Activated CD4-positive, alpha-beta T cell treated with anti-CD3 and anti-CD28 coated beads for 36 hours (primary cell): Measurements from ENCODE around the gene GLIPR2. TPM values are rescaled to one million over a fixed set of nuclear protein-coding genes. Genes with fewer than 3 reads are reported as not detected.
"Not testable (repeated sequence)": the region's sequence is repeated elsewhere in the genome, so short reads cannot be mapped to it uniquely, and the experiment has no call there.

Experiments
- ATAC-seq: fragments of 200-7000 bp; cut with Tn5 transposase; one replicate; pipeline ENCODE4 v1.10.0; 2021; ENCODE audit warnings: mild to moderate bottlenecking, moderate library complexity
- CTCF ChIA-PET: fragments of 350-600 bp; sonication (Branson Sonifier 250); formaldehyde crosslinking; loops from one replicate; lab custom pipeline; 2021; ENCODE audit warnings: antibody characterized with exemption; lab: Charles Lee
- POLR2A ChIA-PET: fragments of 350-600 bp; sonication (Branson Sonifier 250); formaldehyde crosslinking; loops from one replicate; lab custom pipeline; 2021; ENCODE audit warnings: antibody characterized with exemption, inconsistent platforms; lab: Charles Lee
- DNase-seq: peaks from one replicate; pipeline ENCODE4 v3.0.0-alpha.2; 2020
- H3K27ac Mint-ChIP-seq: one replicate; pipeline ENCODE4 v1.8.0; 2021; ENCODE audit warnings: mixed read lengths
- H3K27me3 Mint-ChIP-seq: one replicate; pipeline ENCODE4 v1.8.0; 2021; ENCODE audit warnings: mixed read lengths
- H3K36me3 Mint-ChIP-seq: one replicate; pipeline ENCODE4 v1.8.0; 2021; ENCODE audit warnings: low read depth, mixed read lengths
- H3K4me1 Mint-ChIP-seq: one replicate; pipeline ENCODE4 v1.8.0; 2021; ENCODE audit warnings: mixed read lengths
- H3K4me3 Mint-ChIP-seq: one replicate; pipeline ENCODE4 v1.8.0; 2021; ENCODE audit warnings: mild to moderate bottlenecking, moderate library complexity, mixed read lengths
- H3K9me3 Mint-ChIP-seq: one replicate; pipeline ENCODE4 v1.8.0; 2021; ENCODE audit warnings: low read depth, mixed read lengths
- intact Hi-C, 2 experiments: fragments of 100-400 bp; cut with DNase I in 1 of 2; cut with micrococcal nuclease in 1 of 2; formaldehyde crosslinking; loops; one replicate each; pipeline versions ENCODE4 v1.14.2 to v1.15.1; 2022 to 2024; cut with DNase I, micrococcal nuclease
- total RNA-seq, 2 experiments: library from RNA; stranded (reverse); gene quantifications; one replicate each; pipeline ENCODE4 v1.2.3, GENCODE V29; 2021

Gene GLIPR2
- 10 to 100 TPM; 13.7 to 18.4 TPM for total RNA-seq

GRCh38 chr9:36136272-36136893, at the start of gene GLIPR2:
TSS of gene GLIPR2 (plus strand) at chr9:36136733. CDS start at chr9:36136779, 46 bp downstream.
- ChIA-PET POLR2A (interaction anchor here (0.5 to 1.5 kb wide), 3 partner anchors 27 to 530 kb away, joined by 3 to 6 read pairs (median 4); partner anchors contain the start of gene CLTA), CTCF (interaction anchor here (1.0 to 1.6 kb wide), 6 partner anchors 15 to 36 kb away, joined by 3 to 15 read pairs (median 7); partner anchors contain the start of gene CCIN)
- no peaks in the 10 kb centered on the region for H3K27me3 Mint-ChIP-seq
- ATAC-seq (peak; percentile 96), DNase-seq (peak; percentile 88)
- H3K9me3 Mint-ChIP-seq: no peaks in the 10 kb centered on the region
- peak within 1 kb of the TSS; percentile 81 for H3K4me3 Mint-ChIP-seq
- H3K27ac Mint-ChIP-seq: peak within 1 kb of the TSS; percentile 48
- peaks cover 45% of the 10 kb centered on the region for H3K4me1 Mint-ChIP-seq
- no peaks in the 10 kb centered on the region for H3K36me3 Mint-ChIP-seq
- intact Hi-C loops: loop anchor here (1.0 to 5.0 kb wide), 11 partner anchors 8 to 351 kb away; partner anchors contain the start of genes CLTA (in 1 of the 2), GNE (in 1 of the 2) and RECK (in 1 of the 2)

DNA sequence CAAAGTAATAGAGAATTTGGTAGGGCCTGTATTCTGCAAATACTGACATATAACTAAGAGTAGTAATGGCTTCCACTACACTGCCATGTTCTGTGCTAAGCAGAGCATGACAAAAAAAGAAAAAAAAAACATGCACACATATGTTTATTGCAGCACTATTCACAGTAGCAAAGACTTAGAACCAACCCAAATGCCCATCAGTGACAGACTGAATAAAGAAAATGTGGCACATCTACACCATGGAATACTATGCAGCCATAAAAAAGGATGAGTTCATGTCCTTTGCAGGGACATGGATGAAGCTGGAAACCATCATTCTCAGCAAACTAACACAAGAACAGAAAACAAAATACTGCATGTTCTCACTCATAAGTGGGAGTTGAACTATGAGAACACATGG, 49.5 kb upstream of the GLIPR2 start:
- intact Hi-C loops, H3K27ac Mint-ChIP-seq, POLR2A ChIA-PET, H3K4me3 Mint-ChIP-seq, DNase-seq, H3K9me3 Mint-ChIP-seq, H3K4me1 Mint-ChIP-seq, ATAC-seq, H3K27me3 Mint-ChIP-seq: not testable (repeated sequence)
- CTCF ChIA-PET: interaction anchor here (1.1 to 2.1 kb wide), 3 partner anchors 15 to 80 kb away, joined by 3 to 4 read pairs (median 3); no protein-coding TSS in a partner anchor
- H3K36me3 Mint-ChIP-seq: peaks cover 15% of the 10 kb centered on the region

DNA sequence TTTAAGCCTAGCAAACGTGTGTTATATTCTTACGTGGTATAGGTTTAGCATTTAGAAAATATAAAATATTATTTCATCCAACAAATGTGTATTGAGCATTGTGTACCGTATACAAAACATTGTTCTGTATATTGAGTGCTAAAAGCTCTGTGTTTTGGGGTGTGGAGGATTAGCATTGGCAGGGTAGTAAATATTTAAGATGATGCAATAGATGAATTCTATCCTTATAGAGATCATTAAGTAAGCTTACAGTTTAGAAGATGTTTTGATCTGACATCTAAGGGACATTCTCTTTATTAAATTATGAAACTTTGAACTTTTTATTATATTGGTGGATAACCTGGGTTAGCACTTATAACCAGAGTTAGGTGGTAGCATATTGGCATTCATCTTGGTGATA, 48.5 kb upstream of the GLIPR2 start:
- intact Hi-C loops: no loop called here
- Mint-ChIP-seq H3K27me3 (no peaks in the 10 kb centered on the region), H3K9me3 (peaks cover 2% of the 10 kb centered on the region), H3K36me3 (peaks cover 12% of the 10 kb centered on the region), H3K27ac (no peak overlapping the region), H3K4me3 (no peak overlapping the region), H3K4me1 (peaks cover 14% of the 10 kb centered on the region)
- POLR2A ChIA-PET: no interaction called here
- ATAC-seq (no peak), DNase-seq (no peak)
- CTCF ChIA-PET: interaction anchor here (1.0 to 1.2 kb wide), 3 partner anchors 14 to 79 kb away, joined by 3 read pairs; no protein-coding TSS in a partner anchor

DNA sequence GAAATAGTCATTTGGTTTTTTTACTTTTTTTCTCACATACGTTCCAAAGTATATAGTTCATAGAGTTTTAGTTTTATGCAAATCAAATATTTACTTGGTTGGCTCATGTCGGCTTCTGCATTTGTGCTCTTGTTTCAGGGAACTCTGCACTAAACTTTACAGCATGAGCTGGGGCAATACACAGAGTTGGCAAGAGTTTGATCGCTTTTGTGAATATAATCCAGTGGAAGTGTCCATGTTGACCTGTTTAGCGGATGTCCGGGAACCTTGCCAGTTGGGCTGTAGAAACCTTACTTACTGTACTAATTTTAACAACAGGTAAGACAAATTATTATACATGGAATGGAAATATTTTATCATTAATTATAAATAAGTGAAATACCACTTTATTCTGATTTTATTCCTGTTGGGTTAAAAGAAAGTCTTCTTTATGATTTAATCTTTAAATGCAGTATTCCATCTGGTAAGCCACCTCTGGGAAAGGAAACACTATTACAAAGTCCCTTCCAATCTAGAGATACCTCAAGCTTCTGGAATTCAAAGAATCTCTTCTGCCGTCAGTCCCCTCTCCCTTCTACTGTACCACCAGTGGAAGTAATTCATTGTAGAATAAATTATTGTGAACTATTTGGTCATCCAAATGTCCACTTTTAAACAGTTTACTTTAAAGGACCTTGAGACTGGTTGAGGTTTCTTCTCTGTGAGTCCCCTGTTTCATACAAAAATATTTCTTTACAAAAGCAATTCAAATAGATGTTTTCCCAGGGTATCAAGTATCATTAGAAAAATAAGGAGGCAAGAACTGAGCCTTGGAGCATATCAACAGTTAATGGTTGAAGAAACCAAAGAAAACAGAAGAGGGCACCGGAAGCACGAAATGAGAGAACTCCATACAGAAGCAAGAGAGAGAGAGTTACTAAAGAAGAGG, 45.2 kb upstream of the GLIPR2 start:
- H3K27ac Mint-ChIP-seq: no peak overlapping the region
- H3K27me3 Mint-ChIP-seq: no peaks in the 10 kb centered on the region
- ChIA-PET POLR2A (no interaction called here), CTCF (interaction anchor here (0.6 to 1.5 kb wide), 3 partner anchors 12 to 1805 kb away, joined by 3 to 4 read pairs (median 3); no protein-coding TSS in a partner anchor)
- intact Hi-C loops: no loop called here
- no peak for DNase-seq
- peaks cover 2% of the 10 kb centered on the region for H3K9me3 Mint-ChIP-seq
- H3K4me3 Mint-ChIP-seq: no peak overlapping the region
- no peak for ATAC-seq
- peaks cover 9% of the 10 kb centered on the region for H3K36me3 Mint-ChIP-seq
- peaks cover 18% of the 10 kb centered on the region for H3K4me1 Mint-ChIP-seq

DNA sequence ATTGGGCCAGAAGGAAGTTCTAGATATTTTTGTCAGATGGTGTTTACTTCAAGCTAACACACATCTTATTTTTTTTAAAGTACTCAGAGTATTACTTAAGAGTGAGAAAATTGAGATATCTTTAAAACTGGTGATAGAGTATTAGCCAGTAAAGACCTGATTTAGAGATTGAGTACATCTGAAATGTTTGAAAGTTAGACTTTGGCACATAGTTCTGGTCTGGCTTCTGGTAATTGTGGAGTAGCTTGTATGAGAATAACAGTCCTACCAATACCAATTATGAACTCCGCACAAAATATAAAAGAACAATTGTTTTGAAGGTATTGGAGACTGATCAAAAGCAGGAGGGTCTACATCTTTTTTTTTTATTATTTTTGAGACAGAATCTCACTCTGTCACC, 44.5 kb upstream of the GLIPR2 start:
- POLR2A ChIA-PET: no interaction called here
- intact Hi-C loops: no loop called here
- no peak overlapping the region for H3K27ac Mint-ChIP-seq

DNA sequence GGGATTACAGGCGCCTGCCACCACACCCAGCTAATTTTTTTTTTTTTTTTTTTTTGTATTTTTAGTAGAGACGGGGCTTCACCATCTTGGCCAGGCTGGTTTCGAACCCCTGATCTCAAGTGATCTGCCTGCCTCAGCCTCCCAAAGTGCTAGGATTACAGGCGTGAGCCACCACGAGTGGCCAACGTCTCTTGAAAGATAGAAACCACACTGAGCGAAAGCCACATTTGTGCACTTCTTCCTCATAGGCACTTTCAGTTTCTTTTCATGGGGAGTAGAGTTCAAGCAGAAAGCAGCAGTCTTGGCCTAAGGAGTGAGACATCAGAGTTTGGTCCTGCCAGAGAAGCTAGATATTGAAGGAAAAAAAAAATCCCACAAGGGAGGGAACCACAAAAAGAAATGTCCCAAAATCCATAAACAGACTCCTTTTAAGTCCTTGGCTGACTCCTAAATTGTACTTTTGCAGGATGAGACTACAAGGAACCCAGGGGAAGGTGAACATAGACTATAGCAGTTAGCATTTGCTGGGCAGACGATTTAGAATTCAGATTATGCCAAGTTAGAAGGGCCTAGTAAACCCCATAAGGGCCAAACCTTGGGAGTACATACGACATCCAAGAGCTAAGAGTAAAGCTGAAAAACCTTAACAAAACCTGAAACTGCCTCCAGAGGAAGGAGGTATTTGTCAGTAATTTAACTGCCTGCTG, 43.9 kb upstream of the GLIPR2 start:
- Mint-ChIP-seq H3K9me3 (peaks cover 2% of the 10 kb centered on the region), H3K36me3 (peaks cover 4% of the 10 kb centered on the region), H3K4me3 (no peak overlapping the region), H3K27ac (peak overlapping the region; percentile 39), H3K27me3 (no peaks in the 10 kb centered on the region), H3K4me1 (peaks cover 18% of the 10 kb centered on the region)
- CTCF ChIA-PET: interaction anchor here (1.0 to 1.5 kb wide), 4 partner anchors 9 to 18 kb away, joined by 3 to 6 read pairs (median 4); no protein-coding TSS in a partner anchor
- POLR2A ChIA-PET: no interaction called here
- DNase-seq: peak; percentile 60
- intact Hi-C loops: no loop called here
- peak; percentile 99 for ATAC-seq

More for the DNA sequence above, 44.5 kb upstream of the GLIPR2 start:
- Mint-ChIP-seq H3K27me3 (no peaks in the 10 kb centered on the region), H3K4me3 (no peak overlapping the region), H3K9me3 (peaks cover 2% of the 10 kb centered on the region), H3K36me3 (peaks cover 6% of the 10 kb centered on the region), H3K4me1 (peaks cover 18% of the 10 kb centered on the region)
- DNase-seq: no peak
- CTCF ChIA-PET: interaction anchor here (0.6 to 1.5 kb wide), 5 partner anchors 10 to 1806 kb away, joined by 3 to 6 read pairs (median 3); no protein-coding TSS in a partner anchor
- no peak for ATAC-seq

DNA sequence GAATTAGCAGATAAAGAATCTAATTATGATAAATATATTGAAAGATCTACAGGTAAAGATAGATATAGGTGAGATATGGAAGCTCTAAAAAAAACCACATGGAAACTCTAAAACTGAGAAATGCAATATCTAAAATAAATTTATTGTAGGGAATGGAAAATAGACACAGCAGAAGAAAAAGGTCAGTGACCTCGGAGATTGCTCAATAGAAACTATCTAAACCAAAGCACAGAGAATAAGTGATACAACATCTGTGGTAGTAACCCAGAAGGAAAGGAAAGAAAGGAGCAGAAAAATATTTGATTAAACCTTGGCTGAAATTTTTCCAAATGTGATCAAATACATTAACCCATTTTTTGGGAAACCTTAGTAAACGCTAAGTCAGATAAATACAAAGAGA, 43.1 kb upstream of the GLIPR2 start:
- H3K4me1 Mint-ChIP-seq: peaks cover 18% of the 10 kb centered on the region
- CTCF ChIA-PET: interaction anchor here (1.5 kb wide), 1 partner anchor 10 kb away, joined by 6 read pairs; no protein-coding TSS in a partner anchor
- peaks cover 2% of the 10 kb centered on the region for H3K9me3 Mint-ChIP-seq
- H3K36me3 Mint-ChIP-seq: peaks cover 4% of the 10 kb centered on the region
- H3K27me3 Mint-ChIP-seq: no peaks in the 10 kb centered on the region
- DNase-seq (no peak), ATAC-seq (no peak)
- no peak overlapping the region for H3K27ac Mint-ChIP-seq
- POLR2A ChIA-PET: interaction anchor here (0.5 kb wide), 1 partner anchor 25 kb away, joined by 4 read pairs; no protein-coding TSS in a partner anchor
- H3K4me3 Mint-ChIP-seq: no peak overlapping the region
- intact Hi-C loops: no loop called here

DNA sequence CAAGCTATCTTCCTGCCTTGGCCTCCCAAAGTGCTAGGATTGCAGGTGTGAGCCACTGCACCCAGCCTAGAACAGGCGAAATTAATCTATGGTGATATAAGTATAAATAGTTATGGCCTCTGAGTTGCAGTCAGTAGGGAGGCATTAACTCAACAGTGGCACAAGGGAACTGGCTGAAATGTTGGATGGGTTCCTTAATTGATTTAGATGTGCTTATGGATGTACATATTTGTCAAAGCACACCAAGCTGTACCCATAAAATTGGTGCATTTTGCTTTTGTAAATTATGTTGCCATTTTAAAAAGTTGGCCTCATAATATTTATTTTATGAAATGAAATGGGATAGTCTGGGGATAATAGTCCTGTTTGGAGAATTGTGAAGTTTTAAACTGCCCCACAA, 36.8 kb upstream of the GLIPR2 start:
- no peaks in the 10 kb centered on the region for H3K9me3 Mint-ChIP-seq
- no peak overlapping the region for H3K27ac Mint-ChIP-seq
- intact Hi-C loops: loop anchor here in 1 of 2 experiments (5.0 kb wide), 1 partner anchor 38 kb away; the partner anchor contains the start of gene GLIPR2
- no peaks in the 10 kb centered on the region for H3K36me3 Mint-ChIP-seq
- H3K27me3 Mint-ChIP-seq: no peaks in the 10 kb centered on the region
- ChIA-PET CTCF (interaction anchor here (0.6 to 7.8 kb wide), 7 partner anchors 16 to 902 kb away, joined by 3 to 246 read pairs (median 5); partner anchors contain the start of genes CCIN, CLTA and GLIPR2), POLR2A (no interaction called here)
- no peak for ATAC-seq
- no peak overlapping the region for H3K4me3 Mint-ChIP-seq
- no peak for DNase-seq
- H3K4me1 Mint-ChIP-seq: peaks cover 6% of the 10 kb centered on the region

DNA sequence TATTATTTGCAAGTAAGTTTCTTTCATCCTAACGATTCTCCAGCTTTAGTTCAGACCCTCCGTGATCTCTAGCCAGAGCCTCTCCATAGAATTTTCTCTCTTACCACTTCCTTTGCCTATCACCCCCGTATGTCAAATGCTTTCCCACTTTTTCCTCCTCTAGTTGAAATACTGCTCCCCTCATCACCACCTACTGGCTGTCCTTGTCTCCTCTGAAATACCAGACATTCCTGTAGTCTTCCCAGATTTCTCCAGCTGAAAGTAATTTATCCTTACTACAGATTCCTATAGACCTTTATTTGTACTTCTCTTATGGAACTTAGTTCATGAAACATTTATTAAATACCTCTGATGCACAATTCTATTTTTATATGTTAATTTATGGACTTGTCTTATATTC, 36.0 kb upstream of the GLIPR2 start:
- no peaks in the 10 kb centered on the region for H3K27me3 Mint-ChIP-seq
- intact Hi-C loops: loop anchor here in 1 of 2 experiments (5.0 kb wide), 1 partner anchor 37 kb away; the partner anchor contains the start of gene GLIPR2
- POLR2A ChIA-PET: no interaction called here
- H3K4me1 Mint-ChIP-seq: peaks cover 6% of the 10 kb centered on the region
- no peaks in the 10 kb centered on the region for H3K36me3 Mint-ChIP-seq
- no peaks in the 10 kb centered on the region for H3K9me3 Mint-ChIP-seq
- ATAC-seq (no peak), DNase-seq (no peak)
- CTCF ChIA-PET: interaction anchor here (0.6 to 7.8 kb wide), 9 partner anchors 16 to 901 kb away, joined by 3 to 246 read pairs (median 4); partner anchors contain the start of genes CCIN, CLTA and GLIPR2
- H3K4me3 Mint-ChIP-seq: no peak overlapping the region
- H3K27ac Mint-ChIP-seq: no peak overlapping the region
